ENCODE measurements around the gene M6PR.
"Not testable (repeated sequence)": the region's sequence is repeated elsewhere in the genome, so short reads cannot be mapped to it uniquely, and the experiment has no call there.

Gene M6PR

GRCh38 chr12:8950702-8951478 is 1.4 kb upstream of the M6PR start:
- no peak for DNase-seq

- peak; percentile 67 for DNase-seq
These were observed 729 bp upstream of the M6PR start for GRCh38 chr12:8950221-8950527.

GRCh38 chr12:8948701-8949341 is 624 bp downstream of the M6PR start:
- no peak for DNase-seq

GRCh38 chr12:8947737-8948136 is 1.7 kb downstream of the M6PR start:
- DNase-seq = no peak

GRCh38 chr12:8946733-8947132 is 2.7 kb downstream of the M6PR start:
- no peak for DNase-seq

- DNase-seq = no peak
These were observed 5.8 kb downstream of the M6PR start for GRCh38 chr12:8943565-8944186.

DNA sequence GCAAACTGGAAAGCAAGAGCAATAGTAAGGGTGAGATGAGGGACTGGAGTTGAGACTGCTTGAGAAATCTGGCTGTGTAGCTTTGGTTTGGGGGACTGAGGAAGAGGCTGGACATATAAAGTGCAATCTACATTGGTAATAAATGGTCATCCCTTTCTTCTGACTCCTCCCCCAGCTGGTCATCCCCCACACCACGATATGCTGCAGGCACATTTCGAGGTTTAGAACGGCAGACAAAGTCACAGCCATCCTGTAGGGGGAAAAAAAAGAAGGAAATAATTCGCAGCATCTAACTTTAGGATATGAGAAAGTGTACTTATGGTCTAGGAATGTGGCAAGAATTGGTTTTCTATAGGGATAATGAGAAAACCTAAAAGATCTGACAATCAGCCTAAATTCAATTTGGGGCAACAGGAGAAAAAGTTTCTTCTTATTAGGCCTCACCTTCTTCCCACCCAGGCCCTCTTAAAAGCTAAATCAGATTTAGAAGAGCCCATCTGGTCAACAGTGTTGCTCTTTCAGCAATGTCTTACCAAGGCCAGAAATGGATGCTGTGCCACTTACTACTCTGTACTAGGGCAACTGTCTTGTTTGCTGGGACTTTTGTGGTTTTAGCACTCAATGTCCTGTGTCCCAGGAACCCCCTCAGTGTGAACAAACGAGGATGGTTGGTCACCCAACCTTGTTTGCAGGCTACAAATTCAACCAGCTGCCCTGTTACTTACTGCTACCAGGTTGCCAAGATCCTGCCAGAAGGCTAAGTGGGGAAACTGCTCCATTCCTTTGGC is 7.6 kb downstream of the M6PR start:
- DNase-seq = no peak

GRCh38 chr12:8937842-8938442 is 11.5 kb downstream of the M6PR start:
- not testable (repeated sequence) for DNase-seq

DNA sequence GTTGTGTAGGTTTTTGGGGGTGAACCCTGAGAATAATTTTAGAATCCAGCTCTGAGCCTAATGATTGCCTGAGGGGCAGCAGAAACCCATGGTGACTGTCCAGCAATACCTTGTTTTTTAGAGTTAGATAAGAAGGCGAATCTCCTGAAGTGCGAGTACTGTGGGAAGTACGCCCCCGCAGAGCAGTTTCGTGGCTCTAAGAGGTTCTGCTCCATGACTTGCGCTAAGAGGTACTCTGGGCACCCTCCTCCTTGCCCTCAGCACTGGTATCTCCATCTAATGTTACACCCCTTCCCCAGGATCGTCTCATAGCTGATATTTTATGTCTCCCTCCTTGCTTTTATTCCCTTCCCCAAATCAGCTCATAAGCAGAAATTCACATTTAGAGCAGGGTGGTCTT is 12.7 kb downstream of the M6PR start:
- DNase-seq = no peak

GRCh38 chr12:8934080-8934479 is 15.4 kb downstream of the M6PR start:
- not testable (repeated sequence) for DNase-seq

DNA sequence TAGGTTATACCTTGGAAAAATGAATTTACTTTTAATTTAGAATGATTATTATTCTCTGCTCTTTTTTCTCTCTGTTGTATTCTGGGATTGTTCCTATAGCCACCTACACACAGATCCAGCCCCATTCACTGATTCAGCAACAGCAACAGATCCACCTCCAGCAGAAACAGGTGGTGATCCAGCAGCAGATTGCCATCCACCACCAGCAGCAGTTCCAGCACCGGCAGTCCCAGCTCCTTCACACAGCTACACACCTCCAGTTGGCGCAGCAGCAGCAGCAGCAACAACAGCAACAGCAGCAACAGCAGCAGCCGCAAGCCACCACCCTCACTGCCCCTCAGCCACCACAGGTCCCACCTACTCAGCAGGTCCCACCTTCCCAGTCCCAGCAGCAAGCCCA is 17.0 kb downstream of the M6PR start:
- not testable (repeated sequence) for DNase-seq

GRCh38 chr12:8930655-8931323 is 18.7 kb downstream of the M6PR start:
- DNase-seq = not testable (repeated sequence)

GRCh38 chr12:8922544-8922943 is 26.9 kb downstream of the M6PR start:
- no peak for DNase-seq

DNA sequence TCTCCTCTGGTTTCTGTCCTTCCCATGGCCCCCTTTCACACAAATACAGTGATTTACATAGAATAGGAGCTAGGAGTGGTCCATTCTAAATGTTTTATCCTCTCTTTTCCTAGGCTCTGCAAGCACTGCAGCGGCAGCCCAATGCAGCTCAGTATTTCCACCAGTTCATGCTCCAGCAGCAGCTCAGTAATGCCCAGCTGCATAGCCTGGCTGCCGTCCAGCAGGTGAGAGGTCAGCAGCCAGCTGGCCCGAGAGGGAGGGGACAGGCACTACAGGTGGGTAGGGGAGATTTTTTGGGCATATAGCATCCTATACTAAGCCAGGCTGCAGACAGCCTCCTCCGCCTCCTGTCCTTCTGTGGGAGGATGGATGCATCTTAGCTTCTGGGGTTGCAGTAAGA is 29.8 kb downstream of the M6PR start:
- DNase-seq = not testable (repeated sequence)

DNA sequence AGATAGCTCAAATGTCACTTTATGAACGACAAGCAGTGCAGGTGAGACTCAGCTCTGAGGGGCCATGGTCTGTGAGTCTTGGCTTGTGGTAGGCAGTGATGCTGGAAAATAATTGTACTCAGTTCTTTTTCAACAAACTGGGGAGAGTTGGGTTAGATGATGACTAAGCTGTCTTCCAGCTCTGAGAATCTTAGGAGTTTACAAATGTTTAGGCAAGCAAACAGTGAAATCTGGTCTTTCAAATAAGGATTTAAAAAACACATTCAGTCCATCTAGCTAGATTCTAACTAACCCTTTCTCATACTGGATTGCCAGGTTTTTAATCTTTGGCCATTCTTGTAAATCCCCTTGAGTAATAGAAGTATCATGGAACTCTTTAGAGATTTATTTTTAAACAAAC is 31.7 kb downstream of the M6PR start:
- DNase-seq = no peak

DNA sequence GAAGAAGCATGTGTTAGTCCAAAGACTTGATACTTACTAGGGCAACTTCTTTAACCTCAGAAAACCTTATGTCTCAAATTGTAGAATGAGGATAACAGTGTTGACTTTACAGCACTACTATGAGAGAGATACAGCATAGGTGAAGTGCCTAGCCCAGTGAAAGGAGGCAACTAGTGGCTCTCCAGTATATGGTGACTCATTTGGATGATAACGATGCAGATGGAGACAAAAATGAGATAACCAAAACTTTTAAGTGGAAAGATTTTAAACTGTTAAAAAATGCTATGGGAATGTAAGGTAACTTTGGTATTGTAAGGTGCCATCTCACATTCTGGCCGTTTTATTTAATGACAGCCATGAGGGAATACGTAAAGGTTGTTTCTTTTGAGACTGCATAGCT is 32.4 kb downstream of the M6PR start:
- no peak for DNase-seq

GRCh38 chr12:8916154-8916553 is 33.3 kb downstream of the M6PR start:
- DNase-seq = no peak

DNA sequence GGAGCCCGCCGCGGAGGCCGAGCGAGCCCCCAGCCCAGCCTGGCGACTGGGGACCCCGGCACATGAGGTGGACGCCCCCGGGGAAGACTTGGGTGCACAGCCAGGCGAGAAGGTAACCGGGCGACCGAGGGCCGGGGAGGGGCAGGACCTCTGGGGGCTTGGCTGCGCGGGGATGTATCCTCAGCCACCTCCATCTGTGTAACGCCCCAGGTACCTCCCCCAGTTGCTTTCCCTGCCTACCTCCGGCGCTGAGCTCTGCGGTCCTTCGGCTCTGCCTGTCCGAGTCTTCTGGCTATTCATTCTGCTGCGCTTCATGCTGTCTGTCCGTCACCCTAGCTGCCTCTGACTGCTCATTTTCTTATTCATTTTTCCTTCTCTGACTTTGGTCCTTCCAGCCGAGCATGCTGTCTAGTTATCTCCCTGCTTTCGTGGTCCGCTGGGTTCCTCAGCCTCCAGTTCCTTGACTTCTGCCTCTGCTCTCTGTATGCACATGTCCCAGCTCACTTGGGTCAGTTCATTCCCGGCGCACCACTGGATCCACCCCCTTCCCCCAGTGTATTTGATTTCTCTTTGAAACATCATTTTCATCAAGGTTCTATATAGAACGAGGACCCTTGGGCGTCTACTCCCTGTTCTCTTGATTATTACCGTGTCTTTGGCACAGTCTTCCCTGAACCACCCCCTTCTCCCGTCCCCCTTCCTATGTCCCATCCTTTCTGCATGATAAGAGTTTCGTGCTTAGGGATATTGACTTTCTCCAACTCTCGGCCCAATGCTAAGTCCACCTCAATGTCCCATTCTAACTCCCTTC is 34.5 kb downstream of the M6PR start:
- DNase-seq = peak; percentile 67

GRCh38 chr12:8914033-8914715 is 35.3 kb downstream of the M6PR start, which contains the start of gene PHC1:
TSS of gene PHC1 (plus strand) at chr12:8914509. CDS start at chr12:8917678, 3,169 bp downstream.
- DNase-seq = peak; percentile 87

GRCh38 chr12:8913702-8914032 is 35.8 kb downstream of the M6PR start:
- DNase-seq = peak; percentile 72

GRCh38 chr12:8912914-8913313 is 36.5 kb downstream of the M6PR start:
- peak; percentile 50 for DNase-seq
